ENCODE data around the gene LETMD1. TPM values are rescaled to one million over a fixed set of nuclear protein-coding genes. Genes with fewer than 3 reads are reported as not detected.

LETMD1 gene
- total RNA-seq, 1 donor from 2014 or later: 64.3 TPM

- no peak overlapping the region for H3K27ac ChIP-seq
- peaks cover 21% of the 10 kb centered on the region for H3K4me1 ChIP-seq
- H3K4me3 ChIP-seq: peak overlapping the region in 1 of 2 donors; percentile 49
- intact Hi-C loops (cut with DNase I): no loop called here
- no peaks in the 10 kb centered on the region for H3K27me3 ChIP-seq
- no peak for DNase-seq (ENCODE audit: extremely low spot score in 2 of 2)
- peaks cover 0 to 25% of the 10 kb centered on the region in 2 donors for H3K36me3 ChIP-seq
- TF ChIP-seq POLR2AphosphoS5 (IDR thresholded peaks at IDR 0.05; ENCODE audit: insufficient read depth in 1 of 2, low read depth in 1 of 2) (no peak), POLR2A (IDR thresholded peaks at IDR 0.05) (no peak), CTCF (IDR thresholded peaks at IDR 0.05) (no peak)
- H3K9me3 ChIP-seq: no peaks in the 10 kb centered on the region
Measured at GRCh38 chr12:51049525-51049924, 1.4 kb downstream of the LETMD1 start.

GRCh38 chr12:51051787-51052186, 3.7 kb downstream of the LETMD1 start:
- intact Hi-C loops (cut with DNase I): no loop called here
- Histone ChIP-seq H3K27ac (no peak overlapping the region), H3K9me3 (no peaks in the 10 kb centered on the region), H3K4me3 (no peak overlapping the region), H3K4me1 (peaks cover 21% of the 10 kb centered on the region), H3K36me3 (peaks cover 0 to 41% of the 10 kb centered on the region in 2 donors), H3K27me3 (no peaks in the 10 kb centered on the region)
- TF ChIP-seq POLR2AphosphoS5 (IDR thresholded peaks at IDR 0.05; ENCODE audit: insufficient read depth in 1 of 2, low read depth in 1 of 2) (no peak), CTCF (IDR thresholded peaks at IDR 0.05) (no peak), POLR2A (IDR thresholded peaks at IDR 0.05) (no peak)
- no peak for DNase-seq (ENCODE audit: extremely low spot score in 2 of 2)

- intact Hi-C loops (cut with DNase I): no loop called here
- no peaks in the 10 kb centered on the region for H3K4me1 ChIP-seq
- H3K9me3 ChIP-seq: no peaks in the 10 kb centered on the region
- no peak overlapping the region for H3K27ac ChIP-seq
- no peak overlapping the region for H3K4me3 ChIP-seq
- H3K27me3 ChIP-seq: no peaks in the 10 kb centered on the region
- DNase-seq (ENCODE audit: extremely low spot score in 2 of 2): no peak
- peaks cover 0 to 74% of the 10 kb centered on the region in 2 donors for H3K36me3 ChIP-seq
- TF ChIP-seq POLR2AphosphoS5 (IDR thresholded peaks at IDR 0.05; ENCODE audit: insufficient read depth in 1 of 2, low read depth in 1 of 2) (no peak), CTCF (IDR thresholded peaks at IDR 0.05) (no peak), POLR2A (IDR thresholded peaks at IDR 0.05) (no peak)
Measured at GRCh38 chr12:51055060-51055459, 6.9 kb downstream of the LETMD1 start.

GRCh38 chr12:51056242-51056641, 8.1 kb downstream of the LETMD1 start:
- DNase-seq (ENCODE audit: extremely low spot score in 2 of 2): no peak
- Histone ChIP-seq H3K4me1 (no peaks in the 10 kb centered on the region), H3K9me3 (no peaks in the 10 kb centered on the region), H3K27me3 (no peaks in the 10 kb centered on the region), H3K36me3 (peaks cover 0 to 76% of the 10 kb centered on the region in 2 donors), H3K4me3 (no peak overlapping the region), H3K27ac (no peak overlapping the region)
- TF ChIP-seq CTCF (IDR thresholded peaks at IDR 0.05) (no peak), POLR2AphosphoS5 (IDR thresholded peaks at IDR 0.05; ENCODE audit: insufficient read depth in 1 of 2, low read depth in 1 of 2) (peak in 1 of 2 donors; percentile 41), POLR2A (IDR thresholded peaks at IDR 0.05) (no peak)
- intact Hi-C loops (cut with DNase I): no loop called here

GRCh38 chr12:51059086-51059485, 11.0 kb downstream of the LETMD1 start:
- Histone ChIP-seq H3K4me3 (no peak overlapping the region), H3K27ac (no peak overlapping the region), H3K27me3 (no peaks in the 10 kb centered on the region), H3K4me1 (no peaks in the 10 kb centered on the region), H3K9me3 (no peaks in the 10 kb centered on the region), H3K36me3 (peaks cover 0 to 76% of the 10 kb centered on the region in 2 donors)
- intact Hi-C loops (cut with DNase I): no loop called here
- TF ChIP-seq CTCF (IDR thresholded peaks at IDR 0.05): no peak
- no peak for TF ChIP-seq POLR2A (IDR thresholded peaks at IDR 0.05)
- TF ChIP-seq POLR2AphosphoS5 (IDR thresholded peaks at IDR 0.05; ENCODE audit: insufficient read depth in 1 of 2, low read depth in 1 of 2): no peak
- DNase-seq (ENCODE audit: extremely low spot score in 2 of 2): no peak
